ENCODE measurements around the gene HDLBP. TPM values are rescaled to one million over a fixed set of nuclear protein-coding genes. Genes with fewer than 3 reads are reported as not detected.

HDLBP gene
- total RNA-seq, 2 experiments from 2014 or later: 259 to 348 TPM

GRCh38 chr2:241182531-241183133 is 132.8 kb downstream of the HDLBP start:
- H3K27me3 Mint-ChIP-seq: no peaks in the 10 kb centered on the region
- POLR2A ChIA-PET: no interaction called here
- H3K36me3 Mint-ChIP-seq (ENCODE audit: low read depth): peaks cover 29% of the 10 kb centered on the region
- H3K27ac Mint-ChIP-seq: no peak overlapping the region
- DNase-seq (no peak), ATAC-seq (no peak)
- CTCF ChIA-PET: interaction anchor here (0.7 to 1.1 kb wide), 2 partner anchors 65 to 180 kb away, joined by 3 to 4 read pairs; no protein-coding TSS in a partner anchor
- H3K4me3 Mint-ChIP-seq: no peak overlapping the region
- H3K4me1 Mint-ChIP-seq: peaks cover 13% of the 10 kb centered on the region
- intact Hi-C loops (cut with DNase I, micrococcal nuclease): no loop called here
- H3K9me3 Mint-ChIP-seq (ENCODE audit: low read depth): no peaks in the 10 kb centered on the region

DNA sequence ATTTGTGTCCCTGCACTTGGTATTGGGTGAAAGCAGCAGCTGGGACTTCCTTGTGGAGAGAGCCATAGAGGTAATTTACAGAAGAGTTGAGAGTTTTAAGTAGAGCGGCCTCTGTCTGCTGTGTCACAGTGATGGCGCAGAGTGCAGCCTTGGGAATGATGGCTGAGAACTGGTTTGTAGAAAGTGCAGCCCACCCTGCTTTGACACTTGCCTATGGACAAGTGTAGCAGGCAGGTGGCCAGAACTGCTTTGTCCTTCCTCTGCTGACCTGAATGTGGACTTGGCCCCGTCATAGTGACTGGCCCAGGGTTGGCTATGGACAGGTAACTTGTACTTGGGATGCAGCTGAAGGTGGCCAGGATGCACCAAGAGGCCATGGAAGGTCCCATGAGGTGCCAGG is 133.3 kb downstream of the HDLBP start:
- no peak for ATAC-seq
- H3K36me3 Mint-ChIP-seq (ENCODE audit: low read depth): peaks cover 29% of the 10 kb centered on the region
- H3K27me3 Mint-ChIP-seq: no peaks in the 10 kb centered on the region

GRCh38 chr2:241180495-241180894 is 135.0 kb downstream of the HDLBP start:
- POLR2A ChIA-PET: interaction anchor here (1.0 kb wide), 1 partner anchor 31 kb away, joined by 5 read pairs; the partner anchor contains the start of gene PASK
- Mint-ChIP-seq H3K27ac (no peak overlapping the region), H3K36me3 (ENCODE audit: low read depth) (peaks cover 29% of the 10 kb centered on the region), H3K4me3 (no peak overlapping the region), H3K27me3 (no peaks in the 10 kb centered on the region), H3K4me1 (peaks cover 13% of the 10 kb centered on the region), H3K9me3 (ENCODE audit: low read depth) (no peaks in the 10 kb centered on the region)
- ATAC-seq (no peak), DNase-seq (no peak)
- intact Hi-C loops (cut with DNase I, micrococcal nuclease): loop anchor here in 1 of 2 experiments (1.0 kb wide), 2 partner anchors 25 to 440 kb away; no protein-coding TSS in a partner anchor
- CTCF ChIA-PET: interaction anchor here (0.9 to 1.2 kb wide), 3 partner anchors 24 to 102 kb away, joined by 3 to 4 read pairs (median 3); partner anchors contain the start of gene PPP1R7

More for the DNA sequence above, 133.3 kb downstream of the HDLBP start:
- intact Hi-C loops (cut with DNase I, micrococcal nuclease): no loop called here
- CTCF ChIA-PET: interaction anchor here (0.7 to 1.1 kb wide), 2 partner anchors 65 to 180 kb away, joined by 3 to 4 read pairs; no protein-coding TSS in a partner anchor
- POLR2A ChIA-PET: no interaction called here
- H3K27ac Mint-ChIP-seq: no peak overlapping the region
- no peaks in the 10 kb centered on the region for H3K9me3 Mint-ChIP-seq (ENCODE audit: low read depth)
- H3K4me3 Mint-ChIP-seq: no peak overlapping the region
- peaks cover 13% of the 10 kb centered on the region for H3K4me1 Mint-ChIP-seq
- DNase-seq: no peak

DNA sequence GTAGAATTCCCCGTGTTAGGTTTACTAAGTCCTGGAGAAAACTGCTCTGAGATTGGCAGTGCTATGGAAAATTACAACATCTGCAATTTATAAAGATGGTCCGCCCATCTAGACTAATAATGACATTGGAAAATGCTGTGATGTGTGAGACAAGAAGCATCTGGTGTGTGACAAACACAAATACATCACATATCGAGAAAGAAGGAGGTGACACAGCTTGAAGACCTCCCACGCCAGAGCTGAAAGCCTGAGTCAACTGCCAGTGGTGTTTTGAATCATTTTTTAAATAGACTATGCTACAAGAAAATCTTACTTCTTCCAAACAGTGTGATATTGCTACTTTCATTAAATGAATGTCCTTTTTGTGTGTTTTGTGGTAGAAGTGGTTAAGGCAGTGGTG is 135.6 kb downstream of the HDLBP start:
- Mint-ChIP-seq H3K27ac (peak overlapping the region; percentile 47), H3K9me3 (ENCODE audit: low read depth) (no peaks in the 10 kb centered on the region), H3K4me1 (peaks cover 13% of the 10 kb centered on the region), H3K27me3 (no peaks in the 10 kb centered on the region), H3K36me3 (ENCODE audit: low read depth) (peaks cover 33% of the 10 kb centered on the region), H3K4me3 (no peak overlapping the region)
- intact Hi-C loops (cut with DNase I, micrococcal nuclease): loop anchor here in 1 of 2 experiments (1.0 kb wide), 2 partner anchors 25 to 440 kb away; no protein-coding TSS in a partner anchor
- DNase-seq: peak; percentile 69
- ChIA-PET CTCF (interaction anchor here (0.9 to 1.2 kb wide), 3 partner anchors 25 to 101 kb away, joined by 3 to 4 read pairs (median 3); partner anchors contain the start of gene PPP1R7), POLR2A (interaction anchor here (0.6 to 1.0 kb wide), 2 partner anchors 31 to 205 kb away, joined by 4 to 5 read pairs; partner anchors contain the start of gene PASK)
- ATAC-seq: peak; percentile 92

DNA sequence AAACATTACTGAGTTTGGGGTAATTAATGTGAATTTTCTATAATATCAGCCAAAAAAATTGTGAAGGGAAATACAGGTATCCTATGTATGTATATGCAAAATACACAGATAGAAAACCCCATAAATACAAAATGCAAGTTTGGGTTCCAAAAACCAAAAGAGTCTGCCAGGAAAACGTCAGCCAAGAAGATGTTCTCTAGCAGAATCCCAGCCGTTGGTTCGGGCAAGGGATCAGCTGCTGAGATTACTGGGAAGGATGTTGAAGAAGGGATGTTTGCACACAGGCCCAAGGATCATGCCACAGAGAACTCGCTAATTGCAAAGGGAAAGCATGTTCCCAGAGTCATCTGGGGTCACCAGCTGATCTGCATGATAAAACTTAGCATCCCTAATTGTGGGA is 136.5 kb downstream of the HDLBP start:
- POLR2A ChIA-PET: interaction anchor here (0.6 kb wide), 1 partner anchor 76 kb away, joined by 3 read pairs; no protein-coding TSS in a partner anchor
- peaks cover 35% of the 10 kb centered on the region for H3K36me3 Mint-ChIP-seq (ENCODE audit: low read depth)
- no peak for ATAC-seq
- no peak overlapping the region for H3K4me3 Mint-ChIP-seq
- CTCF ChIA-PET: no interaction called here
- H3K27me3 Mint-ChIP-seq: no peaks in the 10 kb centered on the region
- DNase-seq: no peak
- H3K9me3 Mint-ChIP-seq (ENCODE audit: low read depth): no peaks in the 10 kb centered on the region
- H3K4me1 Mint-ChIP-seq: peaks cover 13% of the 10 kb centered on the region
- H3K27ac Mint-ChIP-seq: peak overlapping the region; percentile 38
- intact Hi-C loops (cut with DNase I, micrococcal nuclease): no loop called here

GRCh38 chr2:241177526-241178334 is 137.7 kb downstream of the HDLBP start:
- H3K9me3 Mint-ChIP-seq (ENCODE audit: low read depth): no peaks in the 10 kb centered on the region
- POLR2A ChIA-PET: no interaction called here
- DNase-seq (no peak), ATAC-seq (no peak)
- H3K36me3 Mint-ChIP-seq (ENCODE audit: low read depth): peaks cover 44% of the 10 kb centered on the region
- H3K27me3 Mint-ChIP-seq: no peaks in the 10 kb centered on the region
- no peak overlapping the region for H3K4me3 Mint-ChIP-seq
- intact Hi-C loops (cut with DNase I, micrococcal nuclease): no loop called here
- no peak overlapping the region for H3K27ac Mint-ChIP-seq
- peaks cover 13% of the 10 kb centered on the region for H3K4me1 Mint-ChIP-seq
- CTCF ChIA-PET: interaction anchor here (0.6 kb wide), 1 partner anchor 19 kb away, joined by 3 read pairs; no protein-coding TSS in a partner anchor

Other genes starting within 250 kb of the HDLBP start
- gene MTERF4, start 213.4 kb downstream of the HDLBP start, total RNA-seq: 10 to 100 TPM; 34.4 to 34.5 TPM
- gene PASK, start 166.2 kb downstream of the HDLBP start, total RNA-seq: 10 to 100 TPM; 62.9 to 88.1 TPM
- gene PPP1R7, start 165.2 kb downstream of the HDLBP start, total RNA-seq: 100 to 1,000 TPM; 104 to 129 TPM
- 1 to 10 TPM; 2.1 to 2.4 TPM for gene ANO7, start 127.0 kb downstream of the HDLBP start, total RNA-seq
- gene SEPTIN2, start 253 bp upstream of the HDLBP start, total RNA-seq: 100 to 1,000 TPM; 161 to 173 TPM
- 10 to 100 TPM; 29.0 to 30.7 TPM for gene FARP2, start 40.6 kb upstream of the HDLBP start, total RNA-seq
- 100 to 1,000 TPM in 1 of 2 experiments, 10 to 100 TPM in 1; 93.5 to 123 TPM for gene STK25, start 192.9 kb upstream of the HDLBP start, total RNA-seq
- gene BOK, start 243.1 kb upstream of the HDLBP start, total RNA-seq: under 1 TPM; 0.09 to 0.64 TPM